SK-N-SH treated with all-trans-retinoic acid at 6 μM for 48 hours (cell line): Measurements from ENCODE around the gene IL16.

Experiments used
- ARNTL ChIP-seq: fragments of 450-650 bp; formaldehyde crosslinking; IDR thresholded peaks from 2 replicates; pipeline ENCODE4 v1.5.0; 2020; ENCODE audit warnings: low read depth, mild to moderate bottlenecking, moderate library complexity, borderline replicate concordance
- CSDC2 ChIP-seq: fragments of 250-450 bp; sonication (Bioruptor Pico); IDR thresholded peaks from 2 replicates; pipeline ENCODE4 v1.5.0; 2020; ENCODE audit warnings: mild to moderate bottlenecking, moderate library complexity
- ESRRG ChIP-seq: fragments of 250-450 bp; sonication (Bioruptor Pico); IDR thresholded peaks from 2 replicates; pipeline ENCODE4 v1.6.1; 2021; ENCODE audit warnings: mild to moderate bottlenecking
- OSR1 ChIP-seq: fragments of 250-450 bp; sonication (Bioruptor Pico); IDR thresholded peaks from 2 replicates; pipeline ENCODE4 v1.8.0; 2022; ENCODE audit warnings: moderate library complexity, mild to moderate bottlenecking, inconsistent platforms
- RARB ChIP-seq: fragments of 250-450 bp; sonication (Bioruptor Pico); IDR thresholded peaks from 2 replicates; pipeline ENCODE4 v1.8.0; 2021; ENCODE audit warnings: mild to moderate bottlenecking, moderate library complexity
- ZFP3 ChIP-seq: fragments of 250-450 bp; sonication (Bioruptor Pico); IDR thresholded peaks from 2 replicates; pipeline ENCODE4 v1.5.0; 2020; ENCODE audit warnings: mild to moderate bottlenecking, moderate library complexity
- TF ChIP-seq, protein P1 (sequence below): fragments of 250-450 bp; sonication (Bioruptor Pico); IDR thresholded peaks from 2 replicates; pipeline ENCODE4 v1.5.1; 2020; ENCODE audit warnings: low read depth, mild to moderate bottlenecking, moderate library complexity
- TF ChIP-seq, protein P2 (sequence below): fragments of 250-450 bp; sonication (Bioruptor Pico); IDR thresholded peaks from 2 replicates; pipeline ENCODE4 v1.5.0; 2020; ENCODE audit warnings: mild to moderate bottlenecking, moderate library complexity
- TF ChIP-seq, protein P3 (sequence below): fragments of 250-450 bp; sonication (Bioruptor Pico); IDR thresholded peaks from 2 replicates; pipeline ENCODE4 v1.5.1; 2021; ENCODE audit warnings: mild to moderate bottlenecking, moderate library complexity

DNA sequence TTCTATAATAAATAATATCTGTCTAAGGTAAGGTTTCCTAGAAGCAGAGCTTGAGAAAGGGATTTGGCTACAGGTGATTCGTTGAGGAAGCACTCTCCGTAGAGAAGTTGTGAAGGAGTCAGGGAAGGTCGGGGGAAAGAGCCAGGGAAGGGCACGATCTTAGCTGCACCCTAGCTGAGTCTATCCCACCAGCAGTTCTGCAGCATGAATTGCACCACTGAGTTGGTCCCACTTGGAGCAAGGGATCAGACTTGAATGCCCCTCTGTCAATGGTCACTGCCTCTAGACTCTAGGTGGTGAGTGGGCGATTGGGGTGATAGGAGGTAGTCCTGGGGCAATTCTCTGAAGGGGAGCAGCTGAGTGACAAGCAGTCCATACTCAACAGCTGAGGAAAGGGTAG, 163.8 kb downstream of the IL16 start:
- TF ChIP-seq, protein P1, sequence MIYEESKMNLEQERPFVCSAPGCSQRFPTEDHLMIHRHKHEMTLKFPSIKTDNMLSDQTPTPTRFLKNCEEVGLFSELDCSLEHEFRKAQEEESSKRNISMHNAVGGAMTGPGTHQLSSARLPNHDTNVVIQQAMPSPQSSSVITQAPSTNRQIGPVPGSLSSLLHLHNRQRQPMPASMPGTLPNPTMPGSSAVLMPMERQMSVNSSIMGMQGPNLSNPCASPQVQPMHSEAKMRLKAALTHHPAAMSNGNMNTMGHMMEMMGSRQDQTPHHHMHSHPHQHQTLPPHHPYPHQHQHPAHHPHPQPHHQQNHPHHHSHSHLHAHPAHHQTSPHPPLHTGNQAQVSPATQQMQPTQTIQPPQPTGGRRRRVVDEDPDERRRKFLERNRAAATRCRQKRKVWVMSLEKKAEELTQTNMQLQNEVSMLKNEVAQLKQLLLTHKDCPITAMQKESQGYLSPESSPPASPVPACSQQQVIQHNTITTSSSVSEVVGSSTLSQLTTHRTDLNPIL (CRISPR knock-in tag): no peak
- no peak for TF ChIP-seq RARB (CRISPR knock-in tag)
- TF ChIP-seq ESRRG: no peak
- no peak for TF ChIP-seq CSDC2
- TF ChIP-seq, protein P2, sequence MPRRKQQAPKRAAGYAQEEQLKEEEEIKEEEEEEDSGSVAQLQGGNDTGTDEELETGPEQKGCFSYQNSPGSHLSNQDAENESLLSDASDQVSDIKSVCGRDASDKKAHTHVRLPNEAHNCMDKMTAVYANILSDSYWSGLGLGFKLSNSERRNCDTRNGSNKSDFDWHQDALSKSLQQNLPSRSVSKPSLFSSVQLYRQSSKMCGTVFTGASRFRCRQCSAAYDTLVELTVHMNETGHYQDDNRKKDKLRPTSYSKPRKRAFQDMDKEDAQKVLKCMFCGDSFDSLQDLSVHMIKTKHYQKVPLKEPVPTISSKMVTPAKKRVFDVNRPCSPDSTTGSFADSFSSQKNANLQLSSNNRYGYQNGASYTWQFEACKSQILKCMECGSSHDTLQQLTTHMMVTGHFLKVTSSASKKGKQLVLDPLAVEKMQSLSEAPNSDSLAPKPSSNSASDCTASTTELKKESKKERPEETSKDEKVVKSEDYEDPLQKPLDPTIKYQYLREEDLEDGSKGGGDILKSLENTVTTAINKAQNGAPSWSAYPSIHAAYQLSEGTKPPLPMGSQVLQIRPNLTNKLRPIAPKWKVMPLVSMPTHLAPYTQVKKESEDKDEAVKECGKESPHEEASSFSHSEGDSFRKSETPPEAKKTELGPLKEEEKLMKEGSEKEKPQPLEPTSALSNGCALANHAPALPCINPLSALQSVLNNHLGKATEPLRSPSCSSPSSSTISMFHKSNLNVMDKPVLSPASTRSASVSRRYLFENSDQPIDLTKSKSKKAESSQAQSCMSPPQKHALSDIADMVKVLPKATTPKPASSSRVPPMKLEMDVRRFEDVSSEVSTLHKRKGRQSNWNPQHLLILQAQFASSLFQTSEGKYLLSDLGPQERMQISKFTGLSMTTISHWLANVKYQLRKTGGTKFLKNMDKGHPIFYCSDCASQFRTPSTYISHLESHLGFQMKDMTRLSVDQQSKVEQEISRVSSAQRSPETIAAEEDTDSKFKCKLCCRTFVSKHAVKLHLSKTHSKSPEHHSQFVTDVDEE (CRISPR knock-in tag): no peak
- no peak for TF ChIP-seq OSR1 (CRISPR knock-in tag)
- no peak for TF ChIP-seq ARNTL (CRISPR knock-in tag)
- TF ChIP-seq, protein P3, sequence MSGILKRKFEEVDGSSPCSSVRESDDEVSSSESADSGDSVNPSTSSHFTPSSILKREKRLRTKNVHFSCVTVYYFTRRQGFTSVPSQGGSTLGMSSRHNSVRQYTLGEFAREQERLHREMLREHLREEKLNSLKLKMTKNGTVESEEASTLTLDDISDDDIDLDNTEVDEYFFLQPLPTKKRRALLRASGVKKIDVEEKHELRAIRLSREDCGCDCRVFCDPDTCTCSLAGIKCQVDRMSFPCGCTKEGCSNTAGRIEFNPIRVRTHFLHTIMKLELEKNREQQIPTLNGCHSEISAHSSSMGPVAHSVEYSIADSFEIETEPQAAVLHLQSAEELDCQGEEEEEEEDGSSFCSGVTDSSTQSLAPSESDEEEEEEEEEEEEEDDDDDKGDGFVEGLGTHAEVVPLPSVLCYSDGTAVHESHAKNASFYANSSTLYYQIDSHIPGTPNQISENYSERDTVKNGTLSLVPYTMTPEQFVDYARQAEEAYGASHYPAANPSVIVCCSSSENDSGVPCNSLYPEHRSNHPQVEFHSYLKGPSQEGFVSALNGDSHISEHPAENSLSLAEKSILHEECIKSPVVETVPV (CRISPR knock-in tag): no peak
- no peak for TF ChIP-seq ZFP3
